Tibial artery (tissue), 4 donors: ENCODE results near the gene PIEZO2.

Source experiments
- DNase-seq, 2 donors: peaks; one replicate each; pipeline ENCODE4 v3.0.0-alpha.2; 2019
- H3K27ac ChIP-seq, 2 donors: fragments of 200-600 bp; sonication (generic) in 1 of 2; 1 replicate in 1 of 2; 2 replicates in 1 of 2; pipeline ENCODE4 v1.5.1; 2018 to 2019; ENCODE audit warnings: mild to moderate bottlenecking in 1 of 2
- H3K27me3 ChIP-seq, 2 donors: fragments of 200-600 bp; sonication (generic) in 1 of 2; one replicate each; pipeline versions ENCODE4 v1.5.1 to v1.6.0; 2016 to 2019
- H3K36me3 ChIP-seq, 3 donors: fragments of 200-600 bp; sonication (generic) in 2 of 3; one replicate each; pipeline ENCODE4 v1.5.1; 2016 to 2019; ENCODE audit warnings: mild to moderate bottlenecking in 2 of 3
- H3K4me1 ChIP-seq, 4 donors: fragments of 200-600 bp; sonication (generic) in 2 of 4; 1 replicate in 3 of 4; 2 replicates in 1 of 4; pipeline ENCODE4 v1.5.1; 2016 to 2019
- H3K4me3 ChIP-seq, 2 donors: fragments of 200-600 bp; sonication (generic) in 1 of 2; 1 replicate in 1 of 2; 2 replicates in 1 of 2; pipeline ENCODE4 v1.5.1; 2018 to 2019; ENCODE audit warnings: mild to moderate bottlenecking in 2 of 2
- H3K9me3 ChIP-seq, 3 donors: fragments of 200-600 bp; sonication (generic) in 1 of 3; one replicate each; pipeline ENCODE4 v1.5.1; 2016 to 2019
- CTCF ChIP-seq, 2 experiments: fragments of 200-600 bp in 1 of 2; fragments of 450-650 bp in 1 of 2; IDR thresholded peaks; one replicate each; pipeline ENCODE4 v1.5.1; 2017 to 2019; ENCODE audit warnings: antibody characterized with exemption in 2 of 2, mild to moderate bottlenecking in 1 of 2, moderate library complexity in 1 of 2
- intact Hi-C: fragments of 100-400 bp; cut with DNase I; formaldehyde crosslinking; loops from one replicate; pipeline ENCODE4 v1.15.0; 2023; ENCODE audit warnings: low total_unique reads

PIEZO2 gene

GRCh38 chr18:11047817-11048216 is 101.6 kb downstream of the PIEZO2 start:
- Histone ChIP-seq H3K27me3 (no peaks in the 10 kb centered on the region), H3K27ac (no peak overlapping the region), H3K4me1 (no peaks in the 10 kb centered on the region), H3K9me3 (no peaks in the 10 kb centered on the region), H3K4me3 (no peak overlapping the region), H3K36me3 (no peaks in the 10 kb centered on the region)
- DNase-seq: no peak
- intact Hi-C loops: loop anchor here (10.0 kb wide), 1 partner anchor 183 kb away; no protein-coding TSS in a partner anchor
- no peak for TF ChIP-seq CTCF (IDR thresholded peaks at IDR 0.05)

- Histone ChIP-seq H3K27ac (no peak overlapping the region), H3K4me1 (no peaks in the 10 kb centered on the region), H3K4me3 (no peak overlapping the region), H3K27me3 (no peaks in the 10 kb centered on the region), H3K36me3 (no peaks in the 10 kb centered on the region), H3K9me3 (no peaks in the 10 kb centered on the region)
- intact Hi-C loops: loop anchor here (10.0 kb wide), 1 partner anchor 182 kb away; no protein-coding TSS in a partner anchor
- TF ChIP-seq CTCF (IDR thresholded peaks at IDR 0.05): no peak
- no peak for DNase-seq
Measured at GRCh38 chr18:11047156-11047555, 102.2 kb downstream of the PIEZO2 start.

GRCh38 chr18:11046140-11046539 is 103.2 kb downstream of the PIEZO2 start:
- Histone ChIP-seq H3K36me3 (no peaks in the 10 kb centered on the region), H3K27me3 (no peaks in the 10 kb centered on the region), H3K4me3 (no peak overlapping the region), H3K9me3 (no peaks in the 10 kb centered on the region), H3K4me1 (no peaks in the 10 kb centered on the region), H3K27ac (no peak overlapping the region)
- no peak for DNase-seq
- TF ChIP-seq CTCF (IDR thresholded peaks at IDR 0.05): no peak
- intact Hi-C loops: loop anchor here (10.0 kb wide), 1 partner anchor 181 kb away; no protein-coding TSS in a partner anchor

GRCh38 chr18:11043694-11044093 is 105.7 kb downstream of the PIEZO2 start:
- TF ChIP-seq CTCF (IDR thresholded peaks at IDR 0.05): no peak
- H3K4me3 ChIP-seq: no peak overlapping the region
- no peaks in the 10 kb centered on the region for H3K27me3 ChIP-seq
- H3K36me3 ChIP-seq: no peaks in the 10 kb centered on the region
- no peak overlapping the region for H3K27ac ChIP-seq
- intact Hi-C loops: loop anchor here (10.0 kb wide), 1 partner anchor 179 kb away; no protein-coding TSS in a partner anchor
- DNase-seq: no peak
- H3K9me3 ChIP-seq: no peaks in the 10 kb centered on the region
- H3K4me1 ChIP-seq: no peaks in the 10 kb centered on the region

GRCh38 chr18:11042247-11042646 is 107.1 kb downstream of the PIEZO2 start:
- Histone ChIP-seq H3K36me3 (no peaks in the 10 kb centered on the region), H3K27ac (no peak overlapping the region), H3K9me3 (no peaks in the 10 kb centered on the region), H3K4me3 (no peak overlapping the region), H3K4me1 (no peaks in the 10 kb centered on the region), H3K27me3 (no peaks in the 10 kb centered on the region)
- intact Hi-C loops: loop anchor here (10.0 kb wide), 1 partner anchor 177 kb away; no protein-coding TSS in a partner anchor
- DNase-seq: no peak
- TF ChIP-seq CTCF (IDR thresholded peaks at IDR 0.05): no peak
